K562 (cell line): ENCODE data around the gene DTL. TPM values are rescaled to one million over a fixed set of nuclear protein-coding genes. Genes with fewer than 3 reads are reported as not detected.

Experiments used
- ATAC-seq: fragments of 200-7000 bp; cut with Tn5 transposase; 3 replicates; pipeline ENCODE4 v1.9.1; 2020; ENCODE audit warnings: moderate library complexity
- BruUV-seq: library from RNA; stranded (reverse); fragments of 400-500 nt; replicated peaks from 2 replicates; lab custom pipeline; 2021; lab: Mats Ljungman, UMichigan
- CTCF ChIA-PET: fragments of 300-600 bp; formaldehyde crosslinking; extraction: SDS; loops from one replicate; lab custom pipeline; 2021; ENCODE audit warnings: low intra/inter-chr PET ratio; lab: Yijun Ruan, JAX
- POLR2A ChIA-PET: fragments of 300-600, 350-650 bp; sonication (Branson Sonifier 250); formaldehyde crosslinking; extraction: SDS; loops from one replicate; lab custom pipeline; 2021; ENCODE audit warnings: antibody characterized with exemption, inconsistent platforms; lab: Yijun Ruan, JAX
- DNase-seq, 4 experiments: peaks; one replicate each; pipeline versions ENCODE4 v3.0.0 to v3.0.0-alpha.2; 2011 to 2018; ENCODE audit warnings: low spot score in 3 of 4, mixed read lengths in 3 of 4; ENCODE audit errors: extremely low read depth in 1 of 4
- FAIRE-seq: peaks from 2 replicates; lab custom pipeline; 2011; peaks lifted over from hg19 to GRCh38; lab: Jason Lieb, UNC
- H2AFZ ChIP-seq: 2 replicates; pipeline ENCODE4 v1.6.0; 2011; ENCODE audit warnings: low read depth, low read length, control low read depth, inconsistent platforms
- H3K27ac ChIP-seq: fragments of 200-600 bp; 3 replicates; pipeline ENCODE4 v1.8.0; 2011; ENCODE audit warnings: low read depth, mild to moderate bottlenecking, control low read depth, inconsistent platforms, low read length, moderate library complexity, mixed read lengths; ENCODE audit errors: extremely low read depth
- H3K27me3 ChIP-seq, 2 experiments: fragments of 300-600 bp in 1 of 2; 2 replicates in 1 of 2; 3 replicates in 1 of 2; pipeline versions ENCODE4 v1.6.0 to v1.8.0; 2011; ENCODE audit warnings: inconsistent platforms in 2 of 2, low read length in 2 of 2, mild to moderate bottlenecking in 1 of 2, mixed read lengths in 1 of 2, moderate library complexity in 1 of 2; ENCODE audit not compliant: control insufficient read depth in 2 of 2, insufficient read depth in 2 of 2
- H3K36me3 ChIP-seq: fragments of 300-600 bp; 3 replicates; pipeline ENCODE4 v1.8.0; 2011; ENCODE audit warnings: mild to moderate bottlenecking, low read length, inconsistent platforms; ENCODE audit not compliant: control insufficient read depth, insufficient read depth
- H3K4me1 ChIP-seq, 2 experiments: fragments of 200-600 bp in 1 of 2; replicated peaks in 1 of 2; 2 replicates in 1 of 2; 3 replicates in 1 of 2; pipeline versions ENCODE4 v1.5.1 to v1.8.0; 2011; ENCODE audit warnings: inconsistent platforms in 2 of 2, low read length in 2 of 2, mild to moderate bottlenecking in 1 of 2, mixed read lengths in 1 of 2, moderate library complexity in 1 of 2; ENCODE audit not compliant: control insufficient read depth in 2 of 2, insufficient read depth in 2 of 2
- H3K4me2 ChIP-seq: 2 replicates; pipeline ENCODE4 v1.6.1; 2011; ENCODE audit warnings: low read length, control low read depth, inconsistent platforms, mixed read lengths; ENCODE audit not compliant: insufficient read depth
- H3K4me3 ChIP-seq: fragments of 200-600 bp; sonication (generic), shearing (Covaris generic); 2 replicates; pipeline ENCODE4 v1.5.1; 2016; ENCODE audit warnings: control low read depth, inconsistent platforms
- H3K79me2 ChIP-seq: fragments of 200-600 bp; 3 replicates; pipeline ENCODE4 v1.8.0; 2011; ENCODE audit warnings: low read length, inconsistent platforms; ENCODE audit not compliant: control insufficient read depth, insufficient read depth
- H3K9ac ChIP-seq, 2 experiments: 2 replicates each; pipeline versions ENCODE4 v1.6.0 to v1.6.1; 2011; ENCODE audit warnings: low read depth in 2 of 2, low read length in 2 of 2, control low read depth in 1 of 2, inconsistent platforms in 1 of 2, mild to moderate bottlenecking in 1 of 2, mixed read lengths in 1 of 2; ENCODE audit not compliant: insufficient read depth in 1 of 2
- H3K9me1 ChIP-seq: one replicate; pipeline ENCODE4 v1.6.0; 2011; ENCODE audit warnings: inconsistent platforms, mild to moderate bottlenecking, low read length, moderate library complexity; ENCODE audit not compliant: control insufficient read depth, insufficient read depth
- H3K9me3 ChIP-seq: replicated peaks from 2 replicates; pipeline ENCODE4 v1.5.1; 2011; ENCODE audit warnings: low read depth, low read length, inconsistent platforms; ENCODE audit not compliant: control insufficient read depth, insufficient read depth
- H4K20me1 ChIP-seq: replicated peaks from 2 replicates; pipeline ENCODE4 v1.6.1; 2011; ENCODE audit warnings: low read length, inconsistent platforms, mixed read lengths; ENCODE audit not compliant: control insufficient read depth, insufficient read depth
- ASH1L ChIP-seq: fragments of 450-650 bp; IDR thresholded peaks from 2 replicates; pipeline ENCODE4 v1.6.1; 2018; ENCODE audit warnings: borderline replicate concordance, mild to moderate bottlenecking, low read depth; ENCODE audit not compliant: partially characterized antibody
- C11orf30 ChIP-seq: fragments of 450-650 bp; IDR thresholded peaks from 2 replicates; pipeline ENCODE4 v1.6.1; 2016; ENCODE audit warnings: low read depth, mild to moderate bottlenecking
- LCOR ChIP-seq: sonication (generic); formaldehyde crosslinking; IDR thresholded peaks from 2 replicates; pipeline ENCODE4 v1.8.0; 2022; ENCODE audit warnings: mild to moderate bottlenecking, missing genetic modification reagents
- MAFG ChIP-seq: fragments of 450-650 bp; conservative IDR thresholded peaks from 2 replicates; pipeline ENCODE4 v1.6.1; 2016; ENCODE audit warnings: missing genetic modification characterization, missing compliant biosample characterization
- NCOA2 ChIP-seq, 2 experiments: fragments of 450-650 bp; IDR thresholded peaks; 2 replicates each; pipeline ENCODE4 v1.6.1; 2018; ENCODE audit warnings: mild to moderate bottlenecking in 2 of 2, moderate library complexity in 1 of 2; ENCODE audit not compliant: partially characterized antibody in 2 of 2
- NFIC ChIP-seq: fragments of 450-650 bp; IDR thresholded peaks from 2 replicates; pipeline ENCODE4 v1.6.1; 2017; ENCODE audit warnings: mild to moderate bottlenecking, inconsistent platforms
- PHF8 ChIP-seq: fragments of 200-600 bp; sonication (generic); IDR thresholded peaks from 2 replicates; pipeline ENCODE4 v1.6.1; 2012; ENCODE audit warnings: mixed run types, mild to moderate bottlenecking, inconsistent platforms, low read length, moderate library complexity, borderline replicate concordance
- RB1 ChIP-seq: fragments of 450-650 bp; IDR thresholded peaks from 2 replicates; pipeline ENCODE4 v1.6.1; 2017; ENCODE audit warnings: low read depth, mild to moderate bottlenecking
- RBM25 ChIP-seq: fragments of 200-400 bp; formaldehyde crosslinking; IDR thresholded peaks from 2 replicates; pipeline ENCODE4 v1.6.1; 2018; ENCODE audit warnings: low read length, low read depth, moderate library complexity; ENCODE audit not compliant: severe bottlenecking
- TAF7 ChIP-seq: fragments of 450-650 bp; IDR thresholded peaks from 2 replicates; pipeline ENCODE4 v1.6.1; 2016; ENCODE audit warnings: missing genetic modification characterization, missing compliant biosample characterization
- ZBTB7A ChIP-seq: IDR thresholded peaks from 2 replicates; pipeline ENCODE4 v1.6.1; 2011; ENCODE audit warnings: low read depth, mild to moderate bottlenecking, low read length, moderate library complexity, borderline replicate concordance; ENCODE audit not compliant: control insufficient read depth
- ZNF121 ChIP-seq: sonication (generic); formaldehyde crosslinking; conservative IDR thresholded peaks from 2 replicates; pipeline ENCODE4 v1.8.0; 2022; ENCODE audit warnings: missing genetic modification reagents
- ZNF316 ChIP-seq: fragments of 450-650 bp; IDR thresholded peaks from 2 replicates; pipeline ENCODE4 v1.6.1; 2016
- ZNF41 ChIP-seq: fragments of 250-450 bp; sonication (Bioruptor Pico); conservative IDR thresholded peaks from 2 replicates; pipeline ENCODE4 v1.4.0; 2020; ENCODE audit warnings: mild to moderate bottlenecking
- ZNF431 ChIP-seq: sonication (generic); formaldehyde crosslinking; IDR thresholded peaks from 2 replicates; pipeline ENCODE4 v1.8.0; 2022; ENCODE audit warnings: mild to moderate bottlenecking, missing genetic modification reagents
- WGBS: fragments of 100-300 bp; shearing (Covaris generic); methylation state at CpG from one replicate; pipeline ENCODE4 v1.1.6; 2016; ENCODE audit warnings: low coverage, mixed read lengths; ENCODE audit not compliant: insufficient coverage; ENCODE audit errors: missing lambda C conversion rate; 5-methylcytosine and 5-hydroxymethylcytosine counted together
- in situ Hi-C: fragments of 300-500 bp; cut with MboI; formaldehyde crosslinking; loops from 4 replicates; pipeline ENCODE4 v1.15.0; 2018; ENCODE audit warnings: inconsistent platforms, mixed read lengths
- intact Hi-C: fragments of 100-400 bp; cut with micrococcal nuclease; formaldehyde crosslinking; loops from 2 replicates; pipeline ENCODE4 v1.14.2; 2022
- polyA plus RNA-seq, 8 experiments: library from polyadenylated mRNA; depleted of rRNA in 4 of 8; stranded (reverse) in 5 of 8; unstranded in 3 of 8; fragments of >200 nt; fragmentation: Nextera tagmentation in 2 of 8; fragmentation: Illumina TruSeq in 1 of 8; extraction: Ambion mirVana in 2 of 8; extraction: Trizol in 1 of 8; gene quantifications; 2 replicates each; pipeline versions ENCODE4 v1.2.1 to v1.2.3, GENCODE V29; 2011 to 2014; ENCODE audit warnings: inconsistent platforms in 1 of 8, missing spikeins in 1 of 8
- total RNA-seq, 7 experiments: library from RNA; depleted of rRNA in 6 of 7; stranded (reverse); fragments of >200 nt in 6 of 7; fragmentation: Illumina TruSeq in 2 of 7; extraction: Trizol in 2 of 7; gene quantifications; 2 replicates each; pipeline versions ENCODE4 v1.2.1 to v1.2.3, GENCODE V29; 2011 to 2021; ENCODE audit warnings: low replicate concordance in 1 of 7
- TF ChIP-seq, protein P1 (sequence below): sonication (generic); formaldehyde crosslinking; IDR thresholded peaks from 2 replicates; pipeline ENCODE4 v1.8.1; 2022; ENCODE audit warnings: missing genetic modification reagents
- TF ChIP-seq, protein P2 (sequence below), 2 experiments: fragments of 450-650 bp in 1 of 2; sonication (generic) in 1 of 2; formaldehyde crosslinking; conservative IDR thresholded peaks; 2 replicates each; pipeline versions ENCODE4 v1.4.0 to v1.8.1; 2020 to 2022; ENCODE audit warnings: mild to moderate bottlenecking in 1 of 2, missing genetic modification reagents in 1 of 2
- TF ChIP-seq, protein P3 (sequence below), 3 experiments: IDR thresholded peaks in 2 of 3; conservative IDR thresholded peaks in 1 of 3; 2 replicates each; pipeline ENCODE4 v1.5.1; 2011 to 2012; ENCODE audit warnings: low read length in 3 of 3, mild to moderate bottlenecking in 3 of 3, control low read depth in 2 of 3, improper control_type of control experiment in 1 of 3, inconsistent platforms in 1 of 3, low read depth in 1 of 3, mixed read lengths in 1 of 3, moderate library complexity in 1 of 3; ENCODE audit not compliant: insufficient read depth in 2 of 3

The DTL gene
- total and polyA plus RNA-seq, 9 of the 15 experiments (the other 6 are each of a cell fraction or from before 2014, with no cell fraction given) = 38.3 to 81.0 (median 63.2) TPM

GRCh38 chr1:212109728-212110127, 74.2 kb downstream of the DTL start (continued):
- TF ChIP-seq LCOR (CRISPR knock-in tag) (0 out of 2 replicates have a peak, but pooled peaks have one; percentile 10), ZBTB7A (no peak), ASH1L (no peak)
- TF ChIP-seq, protein P1, sequence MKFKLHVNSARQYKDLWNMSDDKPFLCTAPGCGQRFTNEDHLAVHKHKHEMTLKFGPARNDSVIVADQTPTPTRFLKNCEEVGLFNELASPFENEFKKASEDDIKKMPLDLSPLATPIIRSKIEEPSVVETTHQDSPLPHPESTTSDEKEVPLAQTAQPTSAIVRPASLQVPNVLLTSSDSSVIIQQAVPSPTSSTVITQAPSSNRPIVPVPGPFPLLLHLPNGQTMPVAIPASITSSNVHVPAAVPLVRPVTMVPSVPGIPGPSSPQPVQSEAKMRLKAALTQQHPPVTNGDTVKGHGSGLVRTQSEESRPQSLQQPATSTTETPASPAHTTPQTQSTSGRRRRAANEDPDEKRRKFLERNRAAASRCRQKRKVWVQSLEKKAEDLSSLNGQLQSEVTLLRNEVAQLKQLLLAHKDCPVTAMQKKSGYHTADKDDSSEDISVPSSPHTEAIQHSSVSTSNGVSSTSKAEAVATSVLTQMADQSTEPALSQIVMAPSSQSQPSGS (CRISPR knock-in tag) = no peak

GRCh38 chr1:212110617-212111016, 75.1 kb downstream of the DTL start:
- intact Hi-C loops = no loop called here
- H4K20me1 ChIP-seq = no peaks in the 10 kb centered on the region
- CTCF ChIA-PET = interaction anchor here (1.1 kb wide), 1 partner anchor 181 kb away, joined by 3 read pairs; no protein-coding TSS in a partner anchor
- TF ChIP-seq C11orf30 (peak; percentile 58), NCOA2 (IDR thresholded peaks at IDR 0.05; ENCODE audit: partially characterized antibody in 2 of 2) (no peak), RB1 (no peak), NFIC (peak; percentile 75), ZNF121 (CRISPR knock-in tag) (no peak), ZNF316 (peak; percentile 62), ZNF431 (no peak), ZNF41 (CRISPR knock-in tag) (no peak), MAFG (tag) (0 out of 2 replicates have a peak, but pooled peaks have one; percentile 21), PHF8 (no peak), TAF7 (tag) (no peak), RBM25 (no peak)
- TF ChIP-seq, protein P2, sequence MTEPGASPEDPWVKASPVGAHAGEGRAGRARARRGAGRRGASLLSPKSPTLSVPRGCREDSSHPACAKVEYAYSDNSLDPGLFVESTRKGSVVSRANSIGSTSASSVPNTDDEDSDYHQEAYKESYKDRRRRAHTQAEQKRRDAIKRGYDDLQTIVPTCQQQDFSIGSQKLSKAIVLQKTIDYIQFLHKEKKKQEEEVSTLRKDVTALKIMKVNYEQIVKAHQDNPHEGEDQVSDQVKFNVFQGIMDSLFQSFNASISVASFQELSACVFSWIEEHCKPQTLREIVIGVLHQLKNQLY (CRISPR knock-in tag; conservative IDR thresholded peaks at IDR 0.05) = no peak
- TF ChIP-seq, protein P3, sequence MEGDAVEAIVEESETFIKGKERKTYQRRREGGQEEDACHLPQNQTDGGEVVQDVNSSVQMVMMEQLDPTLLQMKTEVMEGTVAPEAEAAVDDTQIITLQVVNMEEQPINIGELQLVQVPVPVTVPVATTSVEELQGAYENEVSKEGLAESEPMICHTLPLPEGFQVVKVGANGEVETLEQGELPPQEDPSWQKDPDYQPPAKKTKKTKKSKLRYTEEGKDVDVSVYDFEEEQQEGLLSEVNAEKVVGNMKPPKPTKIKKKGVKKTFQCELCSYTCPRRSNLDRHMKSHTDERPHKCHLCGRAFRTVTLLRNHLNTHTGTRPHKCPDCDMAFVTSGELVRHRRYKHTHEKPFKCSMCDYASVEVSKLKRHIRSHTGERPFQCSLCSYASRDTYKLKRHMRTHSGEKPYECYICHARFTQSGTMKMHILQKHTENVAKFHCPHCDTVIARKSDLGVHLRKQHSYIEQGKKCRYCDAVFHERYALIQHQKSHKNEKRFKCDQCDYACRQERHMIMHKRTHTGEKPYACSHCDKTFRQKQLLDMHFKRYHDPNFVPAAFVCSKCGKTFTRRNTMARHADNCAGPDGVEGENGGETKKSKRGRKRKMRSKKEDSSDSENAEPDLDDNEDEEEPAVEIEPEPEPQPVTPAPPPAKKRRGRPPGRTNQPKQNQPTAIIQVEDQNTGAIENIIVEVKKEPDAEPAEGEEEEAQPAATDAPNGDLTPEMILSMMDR (IDR thresholded peaks at IDR 0.05 in 2 of 3, conservative IDR thresholded peaks at IDR 0.05 in 1 of 3; ENCODE audit: insufficient read depth in 2 of 3, low read depth in 1 of 3, low read length in 3 of 3) = peak; percentile 36 to 49 (median 36); a peak in 4 of 6 replicates

More at GRCh38 chr1:212110617-212111016, 75.1 kb downstream of the DTL start:
- Histone ChIP-seq H3K9me1 (no peaks in the 10 kb centered on the region), H3K27me3 (no peaks in the 10 kb centered on the region), H3K9ac (no peak overlapping the region), H3K9me3 (no peaks in the 10 kb centered on the region), H3K36me3 (peaks cover 61% of the 10 kb centered on the region), H3K4me3 (no peak overlapping the region), H3K79me2 (no peaks in the 10 kb centered on the region), H3K4me2 (no peak overlapping the region), H2AFZ (no peak overlapping the region), H3K4me1 (peaks cover 0 to 21% of the 10 kb centered on the region in 2 experiments; a peak in 3 of 5 replicates), H3K27ac (no peak overlapping the region)
- POLR2A ChIA-PET = interaction anchor here (1.2 to 1.4 kb wide), 4 partner anchors 9 to 177 kb away, joined by 4 read pairs; partner anchors contain the start of gene PPP2R5A
- FAIRE-seq = no peak
- no TSS peak for BruUV-seq
- 37% methylated on average over 2 of the region's 2 CpGs for WGBS
- peak in 1 of 4 experiments; percentile 36 for DNase-seq
- ATAC-seq = peak; percentile 64
- in situ Hi-C loops = no loop called here
